ENCODE measurements around the gene SLC37A1. TPM values are rescaled to one million over a fixed set of nuclear protein-coding genes. Genes with fewer than 3 reads are reported as not detected.

The SLC37A1 gene
- total RNA-seq, 1 donor from 2014 or later, result 60.2 TPM

- no peak for DNase-seq (ENCODE audit: low spot score, unreplicated experiment)
- peak overlapping the region; percentile 98 for H3K27ac Mint-ChIP-seq
- H3K9me3 Mint-ChIP-seq (ENCODE audit: low read depth), result no peaks in the 10 kb centered on the region
- H3K27me3 Mint-ChIP-seq, result no peaks in the 10 kb centered on the region
- TF ChIP-seq, protein P1, sequence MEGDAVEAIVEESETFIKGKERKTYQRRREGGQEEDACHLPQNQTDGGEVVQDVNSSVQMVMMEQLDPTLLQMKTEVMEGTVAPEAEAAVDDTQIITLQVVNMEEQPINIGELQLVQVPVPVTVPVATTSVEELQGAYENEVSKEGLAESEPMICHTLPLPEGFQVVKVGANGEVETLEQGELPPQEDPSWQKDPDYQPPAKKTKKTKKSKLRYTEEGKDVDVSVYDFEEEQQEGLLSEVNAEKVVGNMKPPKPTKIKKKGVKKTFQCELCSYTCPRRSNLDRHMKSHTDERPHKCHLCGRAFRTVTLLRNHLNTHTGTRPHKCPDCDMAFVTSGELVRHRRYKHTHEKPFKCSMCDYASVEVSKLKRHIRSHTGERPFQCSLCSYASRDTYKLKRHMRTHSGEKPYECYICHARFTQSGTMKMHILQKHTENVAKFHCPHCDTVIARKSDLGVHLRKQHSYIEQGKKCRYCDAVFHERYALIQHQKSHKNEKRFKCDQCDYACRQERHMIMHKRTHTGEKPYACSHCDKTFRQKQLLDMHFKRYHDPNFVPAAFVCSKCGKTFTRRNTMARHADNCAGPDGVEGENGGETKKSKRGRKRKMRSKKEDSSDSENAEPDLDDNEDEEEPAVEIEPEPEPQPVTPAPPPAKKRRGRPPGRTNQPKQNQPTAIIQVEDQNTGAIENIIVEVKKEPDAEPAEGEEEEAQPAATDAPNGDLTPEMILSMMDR (IDR thresholded peaks at IDR 0.05; ENCODE audit: unreplicated experiment), result no peak
- peak overlapping the region; percentile 51 for H3K4me3 Mint-ChIP-seq (ENCODE audit: low read depth)
- H3K36me3 Mint-ChIP-seq (ENCODE audit: insufficient read depth), result peaks cover 36% of the 10 kb centered on the region
- peaks cover 37% of the 10 kb centered on the region for H3K4me1 Mint-ChIP-seq (ENCODE audit: low read depth)
Observed at GRCh38 chr21:42523941-42524340, 10.3 kb downstream of the SLC37A1 start.

- Mint-ChIP-seq H3K9me3 (ENCODE audit: low read depth) (no peaks in the 10 kb centered on the region), H3K4me1 (ENCODE audit: low read depth) (peaks cover 37% of the 10 kb centered on the region)
Observed at GRCh38 chr21:42524341-42525028, 10.8 kb downstream of the SLC37A1 start.

GRCh38 chr21:42525029-42525581, 11.5 kb downstream of the SLC37A1 start:
- peaks cover 37% of the 10 kb centered on the region for H3K4me1 Mint-ChIP-seq (ENCODE audit: low read depth)
- no peak for DNase-seq (ENCODE audit: low spot score, unreplicated experiment)
- peaks cover 32% of the 10 kb centered on the region for H3K36me3 Mint-ChIP-seq (ENCODE audit: insufficient read depth)
- H3K9me3 Mint-ChIP-seq (ENCODE audit: low read depth), result no peaks in the 10 kb centered on the region
- peak overlapping the region; percentile 51 for H3K4me3 Mint-ChIP-seq (ENCODE audit: low read depth)
- TF ChIP-seq, protein P1 (IDR thresholded peaks at IDR 0.05; ENCODE audit: unreplicated experiment), result no peak
- H3K27me3 Mint-ChIP-seq, result no peaks in the 10 kb centered on the region
- peak overlapping the region; percentile 98 for H3K27ac Mint-ChIP-seq

More at GRCh38 chr21:42524341-42525028, 10.8 kb downstream of the SLC37A1 start:
- peak overlapping the region; percentile 98 for H3K27ac Mint-ChIP-seq
- TF ChIP-seq, protein P1 (IDR thresholded peaks at IDR 0.05; ENCODE audit: unreplicated experiment), result no peak
- H3K36me3 Mint-ChIP-seq (ENCODE audit: insufficient read depth), result peaks cover 34% of the 10 kb centered on the region
- DNase-seq (ENCODE audit: low spot score, unreplicated experiment), result peak; percentile 24
- no peaks in the 10 kb centered on the region for H3K27me3 Mint-ChIP-seq
- peak overlapping the region; percentile 51 for H3K4me3 Mint-ChIP-seq (ENCODE audit: low read depth)

GRCh38 chr21:42525676-42526378, 12.2 kb downstream of the SLC37A1 start:
- TF ChIP-seq, protein P1 (IDR thresholded peaks at IDR 0.05; ENCODE audit: unreplicated experiment), result no peak
- peak overlapping the region; percentile 77 for H3K27ac Mint-ChIP-seq
- H3K9me3 Mint-ChIP-seq (ENCODE audit: low read depth), result no peaks in the 10 kb centered on the region
- H3K4me3 Mint-ChIP-seq (ENCODE audit: low read depth), result no peak overlapping the region
- DNase-seq (ENCODE audit: low spot score, unreplicated experiment), result no peak
- H3K4me1 Mint-ChIP-seq (ENCODE audit: low read depth), result peaks cover 40% of the 10 kb centered on the region
- peaks cover 30% of the 10 kb centered on the region for H3K36me3 Mint-ChIP-seq (ENCODE audit: insufficient read depth)
- no peaks in the 10 kb centered on the region for H3K27me3 Mint-ChIP-seq

- Mint-ChIP-seq H3K36me3 (ENCODE audit: insufficient read depth) (peaks cover 26% of the 10 kb centered on the region), H3K4me1 (ENCODE audit: low read depth) (peaks cover 40% of the 10 kb centered on the region)
Observed at GRCh38 chr21:42526379-42526727, 12.7 kb downstream of the SLC37A1 start.

More at GRCh38 chr21:42526379-42526727, 12.7 kb downstream of the SLC37A1 start:
- Mint-ChIP-seq H3K9me3 (ENCODE audit: low read depth) (no peaks in the 10 kb centered on the region), H3K4me3 (ENCODE audit: low read depth) (no peak overlapping the region), H3K27ac (peak overlapping the region; percentile 77), H3K27me3 (no peaks in the 10 kb centered on the region)
- TF ChIP-seq, protein P1 (IDR thresholded peaks at IDR 0.05; ENCODE audit: unreplicated experiment), result no peak
- no peak for DNase-seq (ENCODE audit: low spot score, unreplicated experiment)
